NCI-H526 treated with DMSO at 0.1 percent for 48 hours (cell line): Measurements from ENCODE around the gene HAO2.
"Not testable (repeated sequence)": the region's sequence is repeated elsewhere in the genome, so short reads cannot be mapped to it uniquely, and the experiment has no call there.

ENCODE experiments used
- DNase-seq: peaks from one replicate; lab custom pipeline; 2025; lab: John Stamatoyannopoulos, UW

HAO2 gene

GRCh38 chr1:119347858-119348257 is 20.7 kb upstream of the HAO2 start:
- DNase-seq = peak; percentile 40

DNA sequence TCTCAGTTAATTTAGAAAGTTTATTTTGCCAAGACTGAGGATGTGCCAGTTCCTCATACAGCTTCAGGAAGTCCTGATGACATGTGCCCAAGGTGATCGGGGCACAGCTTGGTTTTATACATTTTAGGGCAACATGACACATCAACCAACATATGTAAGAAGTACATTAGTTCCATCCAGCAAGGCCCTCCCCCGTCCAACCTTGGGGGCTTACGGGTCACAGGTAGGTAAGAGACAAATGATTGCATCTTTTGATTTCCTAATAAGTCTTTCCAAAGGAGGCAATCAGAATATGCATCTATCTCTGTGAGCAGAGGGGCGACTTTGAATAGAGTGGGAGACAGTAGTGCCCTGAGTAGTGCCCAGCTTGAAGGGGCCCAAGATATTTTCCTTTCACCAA is 19.6 kb upstream of the HAO2 start:
- DNase-seq = no peak

DNA sequence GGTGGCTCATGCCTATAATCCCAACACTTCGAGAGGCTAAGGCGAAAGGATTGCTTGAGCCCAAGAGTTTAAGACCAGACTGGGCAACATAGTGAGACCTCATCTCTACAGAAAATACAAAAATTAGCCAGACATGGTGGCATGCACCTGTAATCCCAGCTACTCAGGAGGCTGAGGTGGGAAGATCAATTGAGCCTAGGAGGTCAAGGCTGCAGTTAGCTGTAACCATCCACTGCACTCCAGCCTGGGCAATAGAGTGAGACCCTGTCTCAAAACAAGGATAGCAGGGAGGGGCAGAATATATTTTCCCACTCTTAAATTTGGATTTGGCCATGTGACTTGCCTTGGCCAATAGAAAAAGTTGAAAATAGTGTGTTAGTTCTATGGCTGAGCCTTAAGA is 17.7 kb upstream of the HAO2 start:
- not testable (repeated sequence) for DNase-seq

GRCh38 chr1:119351997-119352396 is 16.6 kb upstream of the HAO2 start:
- DNase-seq = no peak

DNA sequence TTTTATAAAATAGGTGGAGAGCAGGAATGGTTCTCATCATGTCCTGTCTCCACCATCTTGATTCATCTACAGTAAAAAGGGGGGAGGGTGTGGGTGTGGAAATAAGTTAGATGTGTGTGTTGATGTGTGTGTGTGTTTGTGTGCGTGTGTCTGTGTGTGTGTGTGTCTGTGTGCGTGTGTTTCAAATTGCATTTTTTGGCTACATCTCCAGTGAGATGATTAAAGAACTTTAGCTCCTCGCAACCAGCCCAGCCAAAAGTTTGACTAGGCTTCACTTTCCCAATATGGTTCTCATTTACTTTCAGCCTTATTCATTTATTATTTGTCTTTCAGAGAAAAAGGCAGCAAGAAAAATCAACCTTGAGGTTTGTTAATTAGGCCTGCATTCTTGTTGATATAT is 14.7 kb upstream of the HAO2 start:
- no peak for DNase-seq

DNA sequence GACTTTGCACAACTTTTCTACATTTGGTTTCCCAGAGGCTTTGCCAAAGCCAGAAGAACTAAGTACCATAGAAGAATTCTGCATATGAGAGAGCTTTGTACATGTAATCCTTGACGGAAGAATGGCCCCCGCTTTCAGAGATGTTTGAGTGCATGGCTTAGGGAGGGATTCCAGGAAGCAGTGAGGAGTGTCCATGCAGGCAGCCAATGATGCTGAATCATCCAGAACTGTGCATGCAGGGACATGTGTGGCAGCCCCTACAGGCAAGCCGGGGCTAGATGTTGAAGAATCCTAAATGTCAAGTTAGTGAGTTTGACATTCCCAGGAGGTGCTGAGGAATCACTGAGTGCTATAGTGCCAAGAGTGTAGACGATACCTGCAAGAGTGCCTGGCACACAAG is 9.9 kb upstream of the HAO2 start:
- DNase-seq = no peak

- peak; percentile 87 for DNase-seq
These were observed 8.9 kb upstream of the HAO2 start for GRCh38 chr1:119359730-119360129.

DNA sequence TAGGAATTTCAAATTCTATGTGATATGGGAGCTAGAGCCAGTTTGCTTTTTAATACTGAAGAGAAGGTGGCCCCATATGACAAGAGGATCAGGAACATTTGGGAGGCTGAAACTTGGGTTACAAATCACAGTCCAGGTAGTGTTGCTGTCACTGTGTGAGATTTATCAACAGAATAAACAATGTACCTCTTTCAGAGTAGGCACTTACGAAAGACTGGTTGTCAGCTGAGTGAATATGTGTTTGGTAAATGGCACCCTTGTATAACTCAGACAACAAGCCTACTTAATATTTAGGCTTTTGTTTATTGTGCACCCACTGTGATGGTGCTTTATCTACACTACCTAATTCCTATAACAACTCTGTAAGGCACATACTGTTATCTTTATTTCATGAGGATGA is 7.4 kb upstream of the HAO2 start:
- no peak for DNase-seq

DNA sequence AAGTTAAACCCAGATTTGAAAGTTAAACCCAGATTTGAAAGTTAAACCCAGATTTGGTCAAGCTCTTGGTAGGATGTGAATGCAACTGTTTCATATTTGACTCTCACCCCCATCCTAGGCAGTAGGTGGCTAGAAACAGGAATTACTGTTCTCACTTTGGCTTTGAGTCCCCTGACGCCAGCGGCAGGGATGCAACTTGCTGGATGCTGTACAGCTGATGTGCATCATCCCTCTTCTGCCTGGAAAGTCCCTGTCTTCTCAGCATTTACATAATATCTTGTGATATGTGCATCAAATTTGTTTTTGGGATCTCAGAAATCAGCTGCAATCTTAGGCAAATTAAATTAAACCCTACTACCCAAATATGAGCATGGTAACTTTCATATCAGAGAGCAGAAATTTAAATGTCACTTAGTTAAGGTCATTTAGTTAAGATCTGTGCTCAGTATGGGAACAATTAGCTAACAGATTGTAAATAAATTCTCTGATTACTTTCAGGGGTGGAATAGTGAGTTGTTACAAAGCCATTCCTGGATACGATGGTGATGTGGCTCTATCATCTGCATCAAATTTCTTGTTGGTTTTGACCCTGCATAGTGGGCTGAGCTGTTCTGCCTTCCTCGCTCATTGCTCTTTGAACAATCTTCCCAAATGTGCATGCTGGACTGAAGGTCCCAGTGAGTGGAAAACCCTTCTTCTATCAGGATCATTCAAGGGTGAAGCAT is 6.8 kb upstream of the HAO2 start:
- no peak for DNase-seq

DNA sequence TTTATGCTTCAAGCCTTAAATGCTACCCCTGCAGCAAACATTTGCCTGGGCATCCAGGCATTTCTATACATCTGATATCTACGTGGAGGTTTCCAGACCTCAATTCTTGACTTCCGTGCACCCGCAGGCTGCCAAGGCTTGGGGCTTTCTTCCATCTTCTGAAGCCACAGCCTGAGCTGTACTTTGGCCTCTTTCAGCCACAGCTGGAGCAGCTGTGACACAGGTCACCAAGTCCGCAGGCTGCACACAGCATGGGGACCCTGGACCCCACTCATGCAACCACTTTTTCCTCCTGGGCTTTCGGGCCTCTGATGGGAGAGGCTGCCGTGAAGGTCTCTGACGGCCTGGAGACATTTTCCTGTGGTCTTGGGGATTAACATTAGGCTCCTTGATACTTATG is 5.4 kb upstream of the HAO2 start:
- no peak for DNase-seq

GRCh38 chr1:119364640-119365039 is 3.9 kb upstream of the HAO2 start:
- DNase-seq = no peak

DNA sequence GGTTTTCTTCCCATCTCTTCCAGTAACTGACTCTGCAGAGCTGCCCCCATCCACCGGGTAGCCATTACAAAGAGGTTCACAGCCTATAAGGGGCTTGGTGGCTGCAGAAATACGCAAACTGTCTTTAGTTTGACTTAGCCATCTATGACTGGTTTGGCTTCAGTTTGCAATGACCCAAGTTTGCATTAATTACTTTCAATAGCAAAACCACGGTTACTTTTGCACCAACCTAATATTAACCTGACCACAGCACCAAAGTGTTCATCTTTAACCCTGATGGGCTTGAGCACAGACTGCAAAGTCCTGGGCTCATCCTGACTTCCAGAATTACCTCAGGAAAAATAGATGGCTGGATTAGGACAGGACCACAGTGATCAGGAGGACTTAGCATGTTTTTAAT is 2.2 kb upstream of the HAO2 start:
- no peak for DNase-seq

DNA sequence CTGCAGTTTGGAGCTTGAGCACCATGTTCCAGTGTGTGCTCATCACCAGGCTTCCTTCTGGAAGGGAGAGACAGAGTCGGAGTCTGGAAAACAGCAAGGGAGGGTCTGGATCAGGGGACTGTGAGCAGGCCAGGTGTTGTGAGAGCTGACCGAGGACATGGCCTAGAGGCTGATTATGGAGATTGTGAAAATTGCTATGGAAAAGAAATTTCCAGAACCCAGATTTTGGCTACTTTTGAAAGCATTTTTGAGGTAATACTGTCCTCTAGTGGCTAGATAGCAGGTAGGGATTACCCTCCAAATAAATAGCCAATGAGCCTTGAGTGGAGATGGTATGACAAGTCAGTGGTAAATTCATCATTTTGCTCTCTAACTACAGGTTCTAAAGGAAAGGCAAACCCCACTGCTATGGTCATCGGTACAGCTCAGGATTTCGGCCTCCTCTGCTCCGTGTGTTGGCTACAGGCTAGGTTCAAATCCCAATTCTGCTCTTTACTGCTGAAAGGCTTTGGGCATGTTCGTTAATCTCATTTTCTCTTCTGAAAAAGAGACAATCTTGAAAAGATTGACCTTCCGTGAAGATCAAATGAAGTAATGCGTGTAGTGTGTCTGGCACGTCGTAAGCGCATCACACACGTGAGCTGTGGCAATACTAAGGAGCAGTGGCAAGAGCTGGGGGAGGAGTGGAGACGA is 1.0 kb upstream of the HAO2 start:
- peak; percentile 33 for DNase-seq

GRCh38 chr1:119370748-119371147 is 2.2 kb downstream of the HAO2 start:
- no peak for DNase-seq

GRCh38 chr1:119371815-119372214 is 3.2 kb downstream of the HAO2 start:
- DNase-seq = peak; percentile 48

GRCh38 chr1:119372503-119373086 is 4.0 kb downstream of the HAO2 start:
- peak; percentile 51 for DNase-seq

GRCh38 chr1:119373465-119373864 is 4.9 kb downstream of the HAO2 start:
- no peak for DNase-seq

GRCh38 chr1:119374208-119374874 is 5.8 kb downstream of the HAO2 start:
- no peak for DNase-seq

- no peak for DNase-seq
These were observed 6.8 kb downstream of the HAO2 start for GRCh38 chr1:119375366-119375765.

- no peak for DNase-seq
These were observed 8.0 kb downstream of the HAO2 start for GRCh38 chr1:119376594-119376993.

DNA sequence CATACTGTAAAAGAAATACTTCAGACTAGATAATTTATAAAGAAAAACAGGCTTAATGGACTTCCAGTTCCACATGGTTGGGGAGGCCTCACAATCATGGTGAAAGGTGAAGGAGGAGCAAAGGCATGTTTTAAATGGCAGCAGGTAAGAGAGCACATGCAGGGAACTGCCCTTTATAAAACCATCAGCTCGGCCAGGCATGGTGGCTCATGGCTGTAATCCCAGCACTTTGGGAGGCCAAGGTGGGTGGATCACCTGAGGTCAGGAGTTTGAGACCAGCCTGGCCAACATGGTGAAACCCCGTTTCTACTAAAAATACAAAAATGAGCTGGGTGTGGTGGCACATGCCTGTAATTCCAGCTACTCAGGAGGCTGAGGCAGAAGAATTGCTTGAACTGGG is 9.0 kb downstream of the HAO2 start:
- DNase-seq = not testable (repeated sequence)

DNA sequence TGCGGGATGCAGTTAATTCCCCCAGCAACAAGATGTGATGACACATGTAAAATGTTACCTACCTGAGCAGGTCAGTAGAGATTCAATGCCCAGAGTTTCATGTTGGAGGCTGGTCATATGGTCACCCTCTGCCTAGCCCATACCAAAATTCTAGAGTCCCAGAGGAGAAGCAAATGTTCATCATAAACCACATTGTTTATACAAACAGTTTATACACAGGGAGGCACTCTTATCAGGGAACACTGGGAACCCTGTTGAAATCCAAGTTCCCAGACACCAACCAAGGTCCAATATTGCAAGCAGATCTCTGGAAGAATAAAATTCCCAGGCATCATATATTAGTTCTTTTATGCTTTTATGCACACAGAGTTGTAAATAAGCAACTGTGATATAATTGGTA is 10.5 kb downstream of the HAO2 start:
- DNase-seq = no peak

DNA sequence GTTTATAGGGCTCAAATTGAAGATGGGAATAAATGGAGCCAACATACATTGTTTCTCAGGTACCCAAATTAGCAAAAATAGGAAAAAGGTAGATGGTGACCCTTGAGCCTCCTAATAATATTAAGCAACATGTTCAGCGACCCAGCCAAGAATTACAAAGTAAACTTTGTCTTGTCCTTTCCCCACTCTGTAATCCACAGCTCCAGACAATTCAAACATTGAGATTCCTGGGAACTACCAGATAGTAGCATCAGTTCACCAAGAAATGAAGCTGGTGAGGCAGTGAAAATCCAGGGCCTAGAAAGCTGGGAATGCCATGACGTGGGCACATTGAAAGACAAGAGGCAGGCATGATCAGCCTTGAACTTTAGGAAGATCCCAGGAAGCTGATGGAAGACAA is 11.7 kb downstream of the HAO2 start:
- DNase-seq = no peak
